H9 (cell line): ENCODE data around the gene ATP2A1. TPM values are rescaled to one million over a fixed set of nuclear protein-coding genes. Genes with fewer than 3 reads are reported as not detected.
A peak's percentile ranks its signal among the peaks of the same experiment; 100 is the strongest.

Source experiments
- DNase-seq: peaks from one replicate; pipeline ENCODE4 v3.0.0-alpha.2; 2017
- H2AFZ ChIP-seq: one replicate; pipeline ENCODE4 v1.6.1; 2013; ENCODE audit warnings: mild to moderate bottlenecking, low read length, control low read depth, moderate library complexity
- H2AK5ac ChIP-seq: 2 replicates; pipeline ENCODE4 v1.6.1; 2013; ENCODE audit warnings: low read length, control low read depth, mixed read lengths; ENCODE audit not compliant: insufficient read length
- H2BK120ac ChIP-seq: one replicate; pipeline ENCODE4 v1.6.1; 2013; ENCODE audit warnings: low read depth, mild to moderate bottlenecking, low read length, control low read depth, inconsistent platforms; ENCODE audit not compliant: poor library complexity, severe bottlenecking
- H2BK12ac ChIP-seq: 2 replicates; pipeline ENCODE4 v1.6.1; 2013; ENCODE audit warnings: low read length, control low read depth, mixed read lengths, low read depth; ENCODE audit not compliant: insufficient read length
- H2BK15ac ChIP-seq: 2 replicates; pipeline ENCODE4 v1.6.1; 2013; ENCODE audit warnings: low read depth, low read length, control low read depth
- H2BK20ac ChIP-seq: one replicate; pipeline ENCODE4 v1.6.1; 2013; ENCODE audit warnings: low read depth, mild to moderate bottlenecking, low read length, control low read depth, inconsistent platforms; ENCODE audit not compliant: poor library complexity, severe bottlenecking
- H2BK5ac ChIP-seq: 2 replicates; pipeline ENCODE4 v1.6.1; 2013; ENCODE audit warnings: low read length, control low read depth, mixed read lengths; ENCODE audit not compliant: insufficient read length
- H3K14ac ChIP-seq: 2 replicates; pipeline ENCODE4 v1.6.1; 2013; ENCODE audit warnings: low read length, control low read depth; ENCODE audit not compliant: insufficient read depth
- H3K18ac ChIP-seq: 2 replicates; pipeline ENCODE4 v1.6.1; 2013; ENCODE audit warnings: low read depth, mild to moderate bottlenecking, mixed read lengths, low read length, control low read depth; ENCODE audit not compliant: insufficient read length
- H3K23ac ChIP-seq: 2 replicates; pipeline ENCODE4 v1.6.1; 2013; ENCODE audit warnings: low read length, control low read depth, mixed read lengths, low read depth; ENCODE audit not compliant: insufficient read length
- H3K23me2 ChIP-seq: 2 replicates; pipeline ENCODE4 v1.6.1; 2013; ENCODE audit warnings: low read depth, mild to moderate bottlenecking, mixed read lengths, low read length, control low read depth; ENCODE audit not compliant: insufficient read length, poor library complexity, severe bottlenecking
- H3K27ac ChIP-seq: 2 replicates; pipeline ENCODE4 v1.5.1; 2013; ENCODE audit warnings: low read length, control low read depth, mixed read lengths, low read depth; ENCODE audit not compliant: insufficient read length
- H3K27me3 ChIP-seq: 2 replicates; pipeline ENCODE4 v1.6.1; 2013; ENCODE audit warnings: low read length, control low read depth, inconsistent platforms; ENCODE audit not compliant: insufficient read depth
- H3K4ac ChIP-seq: 2 replicates; pipeline ENCODE4 v1.6.1; 2013; ENCODE audit warnings: low read depth, mild to moderate bottlenecking, control low read depth, inconsistent platforms, low read length, moderate library complexity
- H3K4me1 ChIP-seq: 2 replicates; pipeline ENCODE4 v1.6.1; 2013; ENCODE audit warnings: low read length, control low read depth, inconsistent platforms; ENCODE audit not compliant: insufficient read depth
- H3K4me2 ChIP-seq: 2 replicates; pipeline ENCODE4 v1.6.1; 2013; ENCODE audit warnings: low read length, control low read depth, mixed read lengths; ENCODE audit not compliant: insufficient read length, insufficient read depth
- H3K56ac ChIP-seq: 2 replicates; pipeline ENCODE4 v1.6.1; 2013; ENCODE audit warnings: low read depth, mild to moderate bottlenecking, mixed read lengths, low read length, control low read depth; ENCODE audit not compliant: insufficient read length
- H3K79me1 ChIP-seq: 2 replicates; pipeline ENCODE4 v1.6.1; 2013; ENCODE audit warnings: low read depth, mild to moderate bottlenecking, moderate library complexity, low read length, control low read depth, inconsistent platforms; ENCODE audit not compliant: insufficient read depth, poor library complexity, severe bottlenecking
- H3K79me2 ChIP-seq: 2 replicates; pipeline ENCODE4 v1.6.1; 2013; ENCODE audit warnings: low read length, control low read depth, inconsistent platforms; ENCODE audit not compliant: insufficient read depth
- H3K9ac ChIP-seq: 2 replicates; pipeline ENCODE4 v1.6.1; 2013; ENCODE audit warnings: low read length, control low read depth, mixed read lengths; ENCODE audit not compliant: insufficient read length; ENCODE audit errors: extremely low read depth
- H3K9me3 ChIP-seq: one replicate; pipeline ENCODE4 v1.6.1; 2013; ENCODE audit warnings: low read depth, low read length, inconsistent platforms; ENCODE audit not compliant: control insufficient read depth
- H3T11ph ChIP-seq: one replicate; pipeline ENCODE4 v1.6.1; 2013; ENCODE audit warnings: mild to moderate bottlenecking, low read length, control low read depth, inconsistent platforms
- H4K20me1 ChIP-seq: one replicate; pipeline ENCODE4 v1.6.1; 2013; ENCODE audit not compliant: control insufficient read depth, insufficient read length, insufficient read depth
- H4K5ac ChIP-seq: 2 replicates; pipeline ENCODE4 v1.6.1; 2013; ENCODE audit warnings: low read depth, mild to moderate bottlenecking, mixed read lengths, low read length, control low read depth; ENCODE audit not compliant: insufficient read length
- H4K8ac ChIP-seq: replicated peaks from 2 replicates; pipeline ENCODE4 v1.6.1; 2013; ENCODE audit warnings: low read length, control low read depth, mixed read lengths, low read depth; ENCODE audit not compliant: insufficient read length
- H4K91ac ChIP-seq: 2 replicates; pipeline ENCODE4 v1.6.1; 2013; ENCODE audit warnings: low read depth, mild to moderate bottlenecking, moderate library complexity, mixed read lengths, low read length, control low read depth; ENCODE audit not compliant: insufficient read length
- H3K27ac Mint-ChIP-seq, 3 experiments: 2 replicates in 2 of 3; 3 replicates in 1 of 3; pipeline ENCODE4 v1.8.0; 2020 to 2021; ENCODE audit warnings: mixed read lengths in 3 of 3, mild to moderate bottlenecking in 1 of 3, moderate library complexity in 1 of 3
- H3K27me3 Mint-ChIP-seq: 2 replicates; pipeline ENCODE4 v1.8.0; 2021; ENCODE audit warnings: low read depth, mild to moderate bottlenecking, moderate library complexity, mixed read lengths
- H3K36me3 Mint-ChIP-seq, 3 experiments: 2 replicates in 2 of 3; 3 replicates in 1 of 3; pipeline ENCODE4 v1.8.0; 2020 to 2021; ENCODE audit warnings: low read depth in 3 of 3, mixed read lengths in 3 of 3; ENCODE audit not compliant: insufficient read depth in 1 of 3
- H3K4me1 Mint-ChIP-seq, 2 experiments: 2 replicates each; pipeline ENCODE4 v1.8.0; 2020; ENCODE audit warnings: mixed read lengths in 2 of 2
- H3K4me3 Mint-ChIP-seq, 2 experiments: 2 replicates in 1 of 2; 3 replicates in 1 of 2; pipeline ENCODE4 v1.8.0; 2020 to 2021; ENCODE audit warnings: mild to moderate bottlenecking in 2 of 2, mixed read lengths in 2 of 2, moderate library complexity in 1 of 2
- H3K9me3 Mint-ChIP-seq, 2 experiments: 2 replicates in 1 of 2; 3 replicates in 1 of 2; pipeline ENCODE4 v1.8.0; 2020; ENCODE audit warnings: mild to moderate bottlenecking in 2 of 2, mixed read lengths in 2 of 2, moderate library complexity in 1 of 2
- CTCF ChIP-seq: fragments of 200-600 bp; sonication (generic); conservative IDR thresholded peaks from 3 replicates; pipeline ENCODE4 v1.8.0; 2021; ENCODE audit warnings: antibody characterized with exemption, mild to moderate bottlenecking
- WGBS: extraction: QIAGEN DNeasy Blood & Tissue Kit; methylation state at CpG from one replicate; pipeline ENCODE4 v1.1.7; 2013; ENCODE audit warnings: missing lambda C conversion rate, low lambda C conversion rate, mixed read lengths; ENCODE audit not compliant: insufficient read length; ENCODE audit errors: extremely low coverage; 5-methylcytosine and 5-hydroxymethylcytosine counted together
- total RNA-seq: library from RNA; stranded (reverse); gene quantifications from 2 replicates; pipeline ENCODE4 v1.2.1, GENCODE V29; 2021

Gene ATP2A1
- total RNA-seq, 1 experiment from 2014 or later, result 4.6 TPM

- no peaks in the 10 kb centered on the region for H3K9me3 ChIP-seq
- H3K27ac ChIP-seq, result no peak overlapping the region
- H4K91ac ChIP-seq, result no peak overlapping the region
- H3T11ph ChIP-seq, result no peak overlapping the region
- H4K8ac ChIP-seq, result no peak overlapping the region
- H4K20me1 ChIP-seq, result no peaks in the 10 kb centered on the region
- no peak overlapping the region for H3K23ac ChIP-seq
- H3K79me1 ChIP-seq, result no peaks in the 10 kb centered on the region
- H2BK12ac ChIP-seq, result no peak overlapping the region
- H3K9me3 Mint-ChIP-seq, result no peaks in the 10 kb centered on the region
- no peak overlapping the region for H2BK5ac ChIP-seq
- no peak for TF ChIP-seq CTCF
- H3K36me3 Mint-ChIP-seq, result peaks cover 35 to 51% (median 36%) of the 10 kb centered on the region in 3 experiments; a peak in 6 of 7 replicates
- H3K4ac ChIP-seq, result no peak overlapping the region
- DNase-seq, result no peak
- no peaks in the 10 kb centered on the region for H3K27me3 ChIP-seq
- no peak overlapping the region for H3K9ac ChIP-seq
- H2AFZ ChIP-seq, result no peak overlapping the region
- H3K4me3 Mint-ChIP-seq, result peak overlapping the region; percentile 96 to 99
- no peaks in the 10 kb centered on the region; the same call in 1 of the 2 replicates for H3K27me3 Mint-ChIP-seq
- no peak overlapping the region for H2BK15ac ChIP-seq
- H2BK120ac ChIP-seq, result no peak overlapping the region
- no peak overlapping the region for H4K5ac ChIP-seq
- H3K14ac ChIP-seq, result no peak overlapping the region
- no peak overlapping the region for H2AK5ac ChIP-seq
- no peak overlapping the region for H3K56ac ChIP-seq
- no peaks in the 10 kb centered on the region for H3K4me1 ChIP-seq
- H3K23me2 ChIP-seq, result peaks cover 5% of the 10 kb centered on the region
- no peaks in the 10 kb centered on the region; the same call in 1 of the 2 replicates for H3K79me2 ChIP-seq
- H2BK20ac ChIP-seq, result no peak overlapping the region
- H3K4me2 ChIP-seq, result no peak overlapping the region
- H3K27ac Mint-ChIP-seq, result no peak overlapping the region; a peak in 1 of 7 replicates
- peaks cover 8 to 17% of the 10 kb centered on the region in 2 experiments for H3K4me1 Mint-ChIP-seq
- no CpG with 5 or more reads among the region's 19 CpGs for WGBS
- H3K18ac ChIP-seq, result no peak overlapping the region
Observed at GRCh38 chr16:28844226-28844885, 33.9 kb upstream of the ATP2A1 start.
